Measurements from ENCODE around the gene EFCAB6. TPM values are rescaled to one million over a fixed set of nuclear protein-coding genes. Genes with fewer than 3 reads are reported as not detected.

EFCAB6 gene
- total and polyA plus RNA-seq, 2 donors (not counting 1 experiment from before 2014, with no cell fraction given) = 0.07 to 0.10 TPM

GRCh38 chr22:43850529-43850928, 38.4 kb upstream of the EFCAB6 start:
- WGBS (ENCODE audit: insufficient coverage) = 66% methylated on average over 7 of the region's 12 CpGs
- H3K9ac ChIP-seq (ENCODE audit: low read length) = no peak overlapping the region

GRCh38 chr22:43849731-43850130, 37.6 kb upstream of the EFCAB6 start:
- DNase-seq (no peak), ATAC-seq (ENCODE audit: low read depth) (no peak)
- Histone ChIP-seq H3K27ac (ENCODE audit: low read length in 2 of 2) (no peak overlapping the region), H3K79me2 (ENCODE audit: control insufficient read depth, insufficient read depth, low read length) (no peaks in the 10 kb centered on the region), H4K20me1 (ENCODE audit: control insufficient read depth, insufficient read depth, low read length, poor library complexity, severe bottlenecking) (no peaks in the 10 kb centered on the region), H3K4me3 (ENCODE audit: control extremely low read depth in 1 of 5, extremely low read depth in 1 of 5, insufficient read depth in 1 of 5, low read depth in 2 of 5, low read length in 4 of 5) (no peak overlapping the region), H3K9ac (ENCODE audit: low read length) (no peak overlapping the region), H3K27me3 (replicated peaks in 1 of 4; ENCODE audit: control extremely low read depth in 1 of 4, control insufficient read depth in 3 of 4, insufficient read depth in 4 of 4, low read length in 3 of 4) (peaks cover 0 to 9% (median 0%) of the 10 kb centered on the region in 4 experiments), H3K4me2 (replicated peaks; ENCODE audit: low read depth, low read length, poor library complexity, severe bottlenecking) (no peak overlapping the region), H3K4me1 (ENCODE audit: control insufficient read depth in 2 of 2, insufficient read depth in 2 of 2, low read length in 2 of 2) (no peaks in the 10 kb centered on the region), H2AFZ (ENCODE audit: insufficient read depth, low read depth, low read length, poor library complexity, severe bottlenecking) (no peak overlapping the region), H3K36me3 (replicated peaks in 1 of 2; ENCODE audit: control extremely low read depth in 1 of 2, control insufficient read depth in 1 of 2, extremely low read depth in 1 of 2, insufficient read depth in 2 of 2, low read length in 1 of 2) (no peaks in the 10 kb centered on the region), H3K9me3 (ENCODE audit: control extremely low read depth in 1 of 3, control insufficient read depth in 2 of 3, insufficient read depth in 1 of 3, low read length in 2 of 3) (peaks cover 0 to 3% (median 0%) of the 10 kb centered on the region in 3 donors)
- intact Hi-C loops (cut with micrococcal nuclease) = no loop called here
- Mint-ChIP-seq H3K4me1 (no peaks in the 10 kb centered on the region), H3K9me3 (ENCODE audit: insufficient read depth) (no peaks in the 10 kb centered on the region), H3K27ac (no peak overlapping the region), H3K4me3 (no peak overlapping the region), H3K27me3 (peaks cover 26% of the 10 kb centered on the region)
- ChIA-PET CTCF (no interaction called here), POLR2A (no interaction called here)
- 92% methylated on average over 13 of the region's 13 CpGs for WGBS (ENCODE audit: insufficient coverage)
- TF ChIP-seq CTCF (IDR thresholded peaks at IDR 0.05) = no peak
- TF ChIP-seq EZH2 (IDR thresholded peaks at IDR 0.05; ENCODE audit: borderline replicate concordance, insufficient read depth, low read depth, low read length, poor library complexity, severe bottlenecking) = no peak

More at GRCh38 chr22:43850529-43850928, 38.4 kb upstream of the EFCAB6 start:
- H3K79me2 ChIP-seq (ENCODE audit: control insufficient read depth, insufficient read depth, low read length) = no peaks in the 10 kb centered on the region
- TF ChIP-seq EZH2 (IDR thresholded peaks at IDR 0.05; ENCODE audit: borderline replicate concordance, insufficient read depth, low read depth, low read length, poor library complexity, severe bottlenecking) (no peak), CTCF (IDR thresholded peaks at IDR 0.05) (no peak)
- no peak overlapping the region for H3K4me2 ChIP-seq (replicated peaks; ENCODE audit: low read depth, low read length, poor library complexity, severe bottlenecking)
- no peak overlapping the region for H3K4me3 Mint-ChIP-seq
- H3K4me1 ChIP-seq (ENCODE audit: control insufficient read depth in 2 of 2, insufficient read depth in 2 of 2, low read length in 2 of 2) = no peaks in the 10 kb centered on the region
- ChIA-PET POLR2A (no interaction called here), CTCF (no interaction called here)
- H3K27me3 Mint-ChIP-seq = peaks cover 28% of the 10 kb centered on the region
- intact Hi-C loops (cut with micrococcal nuclease) = no loop called here
- no peak overlapping the region for H3K4me3 ChIP-seq (ENCODE audit: control extremely low read depth in 1 of 5, extremely low read depth in 1 of 5, insufficient read depth in 1 of 5, low read depth in 2 of 5, low read length in 4 of 5)
- H3K9me3 Mint-ChIP-seq (ENCODE audit: insufficient read depth) = no peaks in the 10 kb centered on the region
- peaks cover 0 to 9% (median 0%) of the 10 kb centered on the region in 4 experiments for H3K27me3 ChIP-seq (replicated peaks in 1 of 4; ENCODE audit: control extremely low read depth in 1 of 4, control insufficient read depth in 3 of 4, insufficient read depth in 4 of 4, low read length in 3 of 4)
- no peak overlapping the region for H3K27ac ChIP-seq (ENCODE audit: low read length in 2 of 2)
- H3K27ac Mint-ChIP-seq = no peak overlapping the region
- ATAC-seq (ENCODE audit: low read depth) (no peak), DNase-seq (no peak)
- H3K9me3 ChIP-seq (ENCODE audit: control extremely low read depth in 1 of 3, control insufficient read depth in 2 of 3, insufficient read depth in 1 of 3, low read length in 2 of 3) = peaks cover 0 to 10% (median 0%) of the 10 kb centered on the region in 3 donors
- no peak overlapping the region for H2AFZ ChIP-seq (ENCODE audit: insufficient read depth, low read depth, low read length, poor library complexity, severe bottlenecking)
- H4K20me1 ChIP-seq (ENCODE audit: control insufficient read depth, insufficient read depth, low read length, poor library complexity, severe bottlenecking) = no peaks in the 10 kb centered on the region
- H3K36me3 ChIP-seq (replicated peaks in 1 of 2; ENCODE audit: control extremely low read depth in 1 of 2, control insufficient read depth in 1 of 2, extremely low read depth in 1 of 2, insufficient read depth in 2 of 2, low read length in 1 of 2) = no peaks in the 10 kb centered on the region
- no peaks in the 10 kb centered on the region for H3K4me1 Mint-ChIP-seq
